Mononuclear cell (primary cell): ENCODE results near the gene SPATA25. TPM values are rescaled to one million over a fixed set of nuclear protein-coding genes. Genes with fewer than 3 reads are reported as not detected.
"Not testable (repeated sequence)": the region's sequence is repeated elsewhere in the genome, so short reads cannot be mapped to it uniquely, and the experiment has no call there.

Experiments
- H3K27me3 ChIP-seq: 2 replicates; pipeline ENCODE4 v1.6.0; 2011; ENCODE audit warnings: low read length, control low read depth; ENCODE audit not compliant: insufficient read depth
- H3K4me1 ChIP-seq: 2 replicates; pipeline ENCODE4 v1.5.1; 2011; ENCODE audit warnings: mild to moderate bottlenecking, low read length, control low read depth; ENCODE audit not compliant: insufficient read depth
- H3K4me3 ChIP-seq: 2 replicates; pipeline ENCODE4 v1.5.1; 2011; ENCODE audit warnings: mild to moderate bottlenecking, low read length, moderate library complexity
- H3K9me3 ChIP-seq: 2 replicates; pipeline ENCODE4 v1.5.1; 2011; ENCODE audit warnings: low read depth, mild to moderate bottlenecking, control low read depth, low read length
- total RNA-seq: library from RNA; depleted of rRNA; stranded (reverse); fragments of >200 nt; gene quantifications from one replicate; pipeline ENCODE4 v1.2.3, GENCODE V29; 2012

Gene SPATA25
- total RNA-seq, 1 donor: 0.52 TPM

- Histone ChIP-seq H3K4me3 (peak overlapping the region; percentile 71), H3K4me1 (peaks cover 37% of the 10 kb centered on the region), H3K9me3 (no peaks in the 10 kb centered on the region), H3K27me3 (no peaks in the 10 kb centered on the region)
Measured at GRCh38 chr20:45892049-45892825, 4.8 kb upstream of the SPATA25 start.

GRCh38 chr20:45890985-45891983, 3.9 kb upstream of the SPATA25 start, which contains the start of the genes CTSA and NEURL2:
Gene CTSA, plus strand, starts transcription at chr20:45891335. Its CDS starts 234 bp downstream, at chr20:45891569.
Gene NEURL2, minus strand, starts transcription at chr20:45891208. Its CDS starts 217 bp downstream, at chr20:45890991.
- Histone ChIP-seq H3K27me3 (no peaks in the 10 kb centered on the region), H3K9me3 (no peaks in the 10 kb centered on the region), H3K4me3 (peak within 1 kb of the TSS; percentile 71), H3K4me1 (peaks cover 37% of the 10 kb centered on the region)

GRCh38 chr20:45890077-45890984, 2.9 kb upstream of the SPATA25 start:
- Histone ChIP-seq H3K4me3 (peak overlapping the region; percentile 71), H3K9me3 (no peaks in the 10 kb centered on the region), H3K4me1 (peaks cover 38% of the 10 kb centered on the region), H3K27me3 (no peaks in the 10 kb centered on the region)

- Histone ChIP-seq H3K27me3 (no peaks in the 10 kb centered on the region), H3K4me3 (no peak overlapping the region), H3K4me1 (peaks cover 52% of the 10 kb centered on the region), H3K9me3 (no peaks in the 10 kb centered on the region)
Measured at GRCh38 chr20:45888681-45889080, 1.3 kb upstream of the SPATA25 start.

GRCh38 chr20:45886590-45887345, 654 bp downstream of the SPATA25 start:
- Histone ChIP-seq H3K4me3 (no peak overlapping the region), H3K27me3 (no peaks in the 10 kb centered on the region), H3K9me3 (no peaks in the 10 kb centered on the region), H3K4me1 (peaks cover 40% of the 10 kb centered on the region)

- no peaks in the 10 kb centered on the region for H3K9me3 ChIP-seq
- no peak overlapping the region for H3K4me3 ChIP-seq
- no peaks in the 10 kb centered on the region for H3K27me3 ChIP-seq
- peaks cover 38% of the 10 kb centered on the region for H3K4me1 ChIP-seq
Measured at GRCh38 chr20:45883100-45883469, 4.3 kb downstream of the SPATA25 start.

GRCh38 chr20:45882469-45883099, 4.8 kb downstream of the SPATA25 start:
- H3K27me3 ChIP-seq: no peaks in the 10 kb centered on the region
- no peak overlapping the region for H3K4me3 ChIP-seq
- peaks cover 38% of the 10 kb centered on the region for H3K4me1 ChIP-seq
- H3K9me3 ChIP-seq: no peaks in the 10 kb centered on the region

- H3K9me3 ChIP-seq: no peaks in the 10 kb centered on the region
- H3K4me1 ChIP-seq: peaks cover 38% of the 10 kb centered on the region
- H3K27me3 ChIP-seq: no peaks in the 10 kb centered on the region
- H3K4me3 ChIP-seq: peak within 1 kb of the TSS; percentile 64
Measured at GRCh38 chr20:45880988-45881788, 6.2 kb downstream of the SPATA25 start, which contains the start of gene ZSWIM1. Gene ZSWIM1, plus strand, starts transcription at chr20:45881227. Its CDS starts 1,366 bp downstream, at chr20:45882593.

- H3K9me3 ChIP-seq: no peaks in the 10 kb centered on the region
- no peak overlapping the region for H3K4me3 ChIP-seq
- H3K4me1 ChIP-seq: peaks cover 17% of the 10 kb centered on the region
- H3K27me3 ChIP-seq: no peaks in the 10 kb centered on the region
Measured at GRCh38 chr20:45878076-45878761, 9.2 kb downstream of the SPATA25 start.

GRCh38 chr20:45874576-45874975, 12.8 kb downstream of the SPATA25 start:
- H3K4me3 ChIP-seq: no peak overlapping the region
- no peaks in the 10 kb centered on the region for H3K9me3 ChIP-seq
- no peaks in the 10 kb centered on the region for H3K27me3 ChIP-seq
- H3K4me1 ChIP-seq: no peaks in the 10 kb centered on the region

GRCh38 chr20:45874104-45874481, 13.3 kb downstream of the SPATA25 start:
- not testable (repeated sequence) for H3K9me3 ChIP-seq, H3K27me3 ChIP-seq, H3K4me3 ChIP-seq, H3K4me1 ChIP-seq

GRCh38 chr20:45873409-45874103, 13.9 kb downstream of the SPATA25 start:
- Histone ChIP-seq H3K4me3 (no peak overlapping the region), H3K4me1 (no peaks in the 10 kb centered on the region), H3K27me3 (no peaks in the 10 kb centered on the region), H3K9me3 (no peaks in the 10 kb centered on the region)
